HFFc6 (cell line): Measurements from ENCODE around the gene A4GALT. TPM values are rescaled to one million over a fixed set of nuclear protein-coding genes. Genes with fewer than 3 reads are reported as not detected.

ENCODE experiments used
- DNase-seq: peaks from one replicate; pipeline ENCODE4 v3.0.0-alpha.2; 2018
- H3K27ac Mint-ChIP-seq: 2 replicates; pipeline ENCODE4 v1.8.0; 2020; ENCODE audit warnings: mild to moderate bottlenecking, mixed read lengths
- H3K27me3 Mint-ChIP-seq: 2 replicates; pipeline ENCODE4 v1.8.0; 2021; ENCODE audit warnings: mild to moderate bottlenecking, moderate library complexity, mixed read lengths; ENCODE audit not compliant: insufficient read depth
- H3K36me3 Mint-ChIP-seq: 2 replicates; pipeline ENCODE4 v1.8.0; 2021; ENCODE audit warnings: low read depth, mixed read lengths
- H3K4me1 Mint-ChIP-seq: 2 replicates; pipeline ENCODE4 v1.8.0; 2020; ENCODE audit warnings: low read depth, mixed read lengths
- H3K4me3 Mint-ChIP-seq: 2 replicates; pipeline ENCODE4 v1.8.0; 2020; ENCODE audit warnings: mild to moderate bottlenecking, moderate library complexity, mixed read lengths
- H3K9me3 Mint-ChIP-seq: 2 replicates; pipeline ENCODE4 v1.8.0; 2020; ENCODE audit warnings: mild to moderate bottlenecking, mixed read lengths
- total RNA-seq, 6 experiments: library from RNA; stranded (reverse); fragmentation: NEBNext Ultra II Directional; extraction: Animal tissue kit (Norgen Biotek cat#: 25700); gene quantifications; 2 replicates in 1 of 6; 3 replicates in 5 of 6; pipeline ENCODE4 v1.2.3, GENCODE V29; 2021
- TF ChIP-seq, protein P1 (sequence below): fragments of 200-600 bp; sonication (generic); IDR thresholded peaks from 2 replicates; pipeline ENCODE4 v1.5.0; 2021; ENCODE audit warnings: antibody characterized with exemption, mild to moderate bottlenecking

The A4GALT gene
- total RNA-seq, 6 experiments from 2014 or later = 12.2 to 14.3 (median 13.1) TPM

DNA sequence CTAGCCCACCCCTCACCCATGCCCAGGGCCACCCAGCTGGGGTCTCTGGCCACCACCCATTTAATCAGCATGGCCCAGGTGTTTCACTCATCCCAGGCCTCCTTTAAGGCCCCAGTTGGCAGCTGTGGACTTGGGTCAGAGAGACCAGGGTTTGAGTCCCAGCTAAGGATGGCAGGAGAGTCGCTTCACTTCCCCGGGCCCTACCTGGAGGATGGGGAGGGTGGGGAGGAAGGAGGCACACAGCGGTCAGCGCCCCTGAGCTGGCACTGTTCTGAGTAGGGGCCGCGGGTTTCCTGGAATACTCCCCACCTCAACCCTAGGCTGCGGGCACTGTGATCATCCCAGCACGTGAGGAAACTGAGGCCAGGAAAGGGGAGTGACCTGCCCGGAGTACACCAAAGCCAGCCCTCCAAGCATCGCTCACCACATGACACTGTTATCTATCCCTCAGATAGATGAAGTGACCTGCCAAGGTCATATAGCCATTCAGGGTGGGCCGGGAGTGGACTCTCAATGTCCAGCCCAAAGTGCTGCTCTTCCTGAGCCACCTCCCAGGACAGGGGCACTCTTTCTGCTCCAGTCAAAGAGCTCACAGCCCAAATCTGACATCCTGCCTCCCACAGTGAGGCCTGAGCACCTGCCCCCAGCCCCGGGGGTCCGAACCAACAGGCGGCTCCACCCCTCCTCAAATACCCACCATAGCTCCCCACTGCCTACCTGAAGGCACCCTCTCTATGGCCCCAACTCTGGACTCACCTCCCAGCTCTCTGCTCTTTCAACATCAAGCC lies 76.8 kb downstream of the A4GALT start:
- Mint-ChIP-seq H3K36me3 (peaks cover 10% of the 10 kb centered on the region; the same call in 1 of the 2 replicates), H3K27ac (peak overlapping the region; percentile 92), H3K4me3 (peak overlapping the region; percentile 76), H3K9me3 (no peaks in the 10 kb centered on the region), H3K4me1 (peaks cover 50% of the 10 kb centered on the region), H3K27me3 (peaks cover 3% of the 10 kb centered on the region)
- TF ChIP-seq, protein P1, sequence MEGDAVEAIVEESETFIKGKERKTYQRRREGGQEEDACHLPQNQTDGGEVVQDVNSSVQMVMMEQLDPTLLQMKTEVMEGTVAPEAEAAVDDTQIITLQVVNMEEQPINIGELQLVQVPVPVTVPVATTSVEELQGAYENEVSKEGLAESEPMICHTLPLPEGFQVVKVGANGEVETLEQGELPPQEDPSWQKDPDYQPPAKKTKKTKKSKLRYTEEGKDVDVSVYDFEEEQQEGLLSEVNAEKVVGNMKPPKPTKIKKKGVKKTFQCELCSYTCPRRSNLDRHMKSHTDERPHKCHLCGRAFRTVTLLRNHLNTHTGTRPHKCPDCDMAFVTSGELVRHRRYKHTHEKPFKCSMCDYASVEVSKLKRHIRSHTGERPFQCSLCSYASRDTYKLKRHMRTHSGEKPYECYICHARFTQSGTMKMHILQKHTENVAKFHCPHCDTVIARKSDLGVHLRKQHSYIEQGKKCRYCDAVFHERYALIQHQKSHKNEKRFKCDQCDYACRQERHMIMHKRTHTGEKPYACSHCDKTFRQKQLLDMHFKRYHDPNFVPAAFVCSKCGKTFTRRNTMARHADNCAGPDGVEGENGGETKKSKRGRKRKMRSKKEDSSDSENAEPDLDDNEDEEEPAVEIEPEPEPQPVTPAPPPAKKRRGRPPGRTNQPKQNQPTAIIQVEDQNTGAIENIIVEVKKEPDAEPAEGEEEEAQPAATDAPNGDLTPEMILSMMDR = no peak
- DNase-seq = no peak

DNA sequence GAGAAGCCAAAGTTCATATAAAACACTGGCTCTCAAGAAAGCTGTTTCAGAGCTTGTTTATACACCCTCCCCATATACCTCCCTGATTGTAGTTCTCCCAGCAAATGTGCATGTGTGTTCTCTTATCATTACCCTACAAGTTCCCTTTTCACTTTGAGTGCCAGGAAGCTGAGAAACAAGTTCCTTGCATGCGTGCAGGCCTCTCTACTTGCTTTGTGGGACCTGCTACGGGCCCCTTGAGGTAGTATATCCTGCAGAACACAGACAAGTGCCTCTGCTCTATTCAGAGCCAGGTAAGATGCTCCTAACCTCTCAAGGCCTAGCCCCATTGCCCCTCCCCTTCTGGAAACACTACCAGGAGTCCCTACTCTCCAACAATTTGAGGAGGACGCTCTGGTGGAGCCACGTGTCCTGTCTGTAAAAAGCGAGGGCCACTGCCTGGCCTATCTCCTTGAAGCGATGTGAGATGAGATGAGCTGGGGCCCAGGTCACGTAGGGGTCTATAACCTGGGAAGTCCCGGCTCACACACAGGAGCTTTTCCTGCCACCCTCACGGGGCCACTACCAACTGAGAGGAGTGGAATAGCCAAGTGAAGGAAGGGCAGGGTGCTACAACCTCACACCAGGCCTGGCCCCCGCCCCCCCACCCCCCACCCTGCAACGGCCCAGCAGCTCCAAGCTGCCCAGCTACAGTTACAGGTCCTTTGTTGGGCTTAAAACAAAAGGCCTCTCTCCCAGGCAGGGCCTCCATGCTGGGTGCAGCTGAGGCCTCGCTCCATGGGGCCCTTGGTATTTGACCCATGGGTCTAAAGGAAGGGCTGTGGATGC lies 77.7 kb downstream of the A4GALT start:
- Mint-ChIP-seq H3K27ac (no peak overlapping the region), H3K9me3 (no peaks in the 10 kb centered on the region), H3K36me3 (peaks cover 6% of the 10 kb centered on the region; the same call in 1 of the 2 replicates), H3K4me3 (no peak overlapping the region), H3K27me3 (no peaks in the 10 kb centered on the region; the same call in none of the 2 replicates), H3K4me1 (peaks cover 48% of the 10 kb centered on the region)
- DNase-seq = no peak
- TF ChIP-seq, protein P1 = no peak

Other genes starting within 250 kb of the A4GALT start
- gene RRP7A, start 201.1 kb downstream of the A4GALT start, total RNA-seq = 100 to 1,000 TPM in 2 of 6 experiments, 10 to 100 TPM in 4; 88.7 to 107 (median 97.5) TPM
- 1 to 10 TPM; 4.2 to 6.2 (median 4.8) TPM for gene SERHL2, start 166.9 kb downstream of the A4GALT start, total RNA-seq
- 10 to 100 TPM; 54.2 to 63.7 (median 58.1) TPM for gene POLDIP3, start 106.0 kb downstream of the A4GALT start, total RNA-seq
- gene ATP5MGL, start 80.3 kb downstream of the A4GALT start, total RNA-seq = under 1 TPM in 3 of 6 experiments, not detected in 3; 0.26 to 0.64 (median 0.54) TPM
- gene CYB5R3, start 71.5 kb downstream of the A4GALT start, total RNA-seq = 100 to 1,000 TPM; 315 to 413 (median 347) TPM
- gene ARFGAP3, start 136.4 kb upstream of the A4GALT start, total RNA-seq = 10 to 100 TPM; 62.6 to 77.7 (median 66.8) TPM